BLaER1 treated with 17β-estradiol and CSF1 and Interleukin-3, amounts not matched to agents 10 nM and 100 nM (cell line): Measurements from ENCODE around the gene PROM1.

Source experiments
- H3K27ac ChIP-seq, 11 experiments: shearing (Covaris generic); formaldehyde crosslinking; 2 replicates each; pipeline ENCODE4 v1.8.1; 2022
- H3K27me3 ChIP-seq, 11 experiments: shearing (Covaris generic); formaldehyde crosslinking; 2 replicates each; pipeline ENCODE4 v1.8.1; 2022
- H3K36me3 ChIP-seq, 11 experiments: shearing (Covaris generic); formaldehyde crosslinking; 2 replicates each; pipeline ENCODE4 v1.8.1; 2022
- H3K4me1 ChIP-seq, 10 experiments: shearing (Covaris generic); formaldehyde crosslinking; 2 replicates each; pipeline ENCODE4 v1.8.1; 2022
- H3K4me2 ChIP-seq, 11 experiments: shearing (Covaris generic); formaldehyde crosslinking; 2 replicates each; pipeline ENCODE4 v1.8.1; 2022
- H3K4me3 ChIP-seq, 10 experiments: shearing (Covaris generic); formaldehyde crosslinking; 2 replicates each; pipeline ENCODE4 v1.8.1; 2022
- H3K9ac ChIP-seq, 11 experiments: shearing (Covaris generic); formaldehyde crosslinking; 2 replicates each; pipeline ENCODE4 v1.8.1; 2022
- H3K9me3 ChIP-seq, 11 experiments: shearing (Covaris generic); formaldehyde crosslinking; replicated peaks in 1 of 11; 2 replicates each; pipeline ENCODE4 v1.8.1; 2022
- H4K20me1 ChIP-seq, 11 experiments: shearing (Covaris generic); formaldehyde crosslinking; 2 replicates each; pipeline ENCODE4 v1.8.1; 2022
- Cebpa-rat ChIP-seq, 11 experiments: shearing (Covaris generic); IDR thresholded peaks; 2 replicates each; pipeline ENCODE4 v1.8.1; 2022

Gene PROM1

DNA sequence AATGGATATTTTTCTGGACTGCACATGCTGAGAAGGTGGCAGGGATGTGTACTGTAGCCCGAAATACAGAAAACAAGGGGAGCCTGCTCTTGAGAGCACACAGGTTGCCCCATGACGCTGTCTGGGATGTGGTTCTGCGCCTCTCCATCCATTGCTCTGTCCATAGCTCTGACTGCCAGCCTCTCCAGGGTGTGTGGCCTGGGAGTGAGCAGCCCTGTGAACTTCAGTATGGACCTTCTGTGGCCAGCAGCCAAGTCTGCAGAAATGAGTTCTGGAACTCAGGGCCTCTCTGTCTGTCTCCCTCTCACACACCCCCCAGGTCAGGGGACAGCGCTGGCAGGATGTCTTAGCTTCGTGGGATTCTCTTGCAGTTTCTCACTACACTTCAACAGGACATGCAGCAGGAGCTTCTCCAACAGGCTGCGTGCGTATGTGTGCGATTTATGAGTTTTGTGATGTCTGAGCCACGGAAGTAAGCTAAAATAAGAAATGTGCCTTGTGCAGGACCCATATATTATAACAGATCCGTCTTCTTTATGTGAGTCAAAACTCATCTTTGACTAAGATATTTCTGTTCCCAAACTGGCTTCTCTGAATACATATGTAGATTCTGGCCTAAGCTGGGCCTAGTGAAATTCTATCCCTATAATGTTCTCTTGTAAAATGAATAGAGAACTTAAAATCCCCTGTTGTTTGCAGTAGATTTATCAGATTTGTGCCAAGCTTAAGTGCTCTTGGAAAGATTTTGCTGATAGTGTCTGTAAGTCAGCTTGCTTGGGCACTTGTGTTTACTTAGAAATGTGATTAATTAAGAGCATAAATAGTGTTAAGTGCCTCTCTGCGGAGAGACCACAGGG, 40.0 kb downstream of the PROM1 start:
- no peaks in the 10 kb centered on the region for H3K27me3 ChIP-seq
- no peak overlapping the region for H3K9ac ChIP-seq
- TF ChIP-seq Cebpa-rat (IDR thresholded peaks at IDR 0.05), result no peak
- H3K27ac ChIP-seq, result no peak overlapping the region
- no peak overlapping the region for H3K4me3 ChIP-seq
- no peaks in the 10 kb centered on the region for H3K9me3 ChIP-seq
- H4K20me1 ChIP-seq, result no peaks in the 10 kb centered on the region
- no peaks in the 10 kb centered on the region for H3K36me3 ChIP-seq
- no peak overlapping the region for H3K4me2 ChIP-seq
- no peaks in the 10 kb centered on the region for H3K4me1 ChIP-seq

DNA sequence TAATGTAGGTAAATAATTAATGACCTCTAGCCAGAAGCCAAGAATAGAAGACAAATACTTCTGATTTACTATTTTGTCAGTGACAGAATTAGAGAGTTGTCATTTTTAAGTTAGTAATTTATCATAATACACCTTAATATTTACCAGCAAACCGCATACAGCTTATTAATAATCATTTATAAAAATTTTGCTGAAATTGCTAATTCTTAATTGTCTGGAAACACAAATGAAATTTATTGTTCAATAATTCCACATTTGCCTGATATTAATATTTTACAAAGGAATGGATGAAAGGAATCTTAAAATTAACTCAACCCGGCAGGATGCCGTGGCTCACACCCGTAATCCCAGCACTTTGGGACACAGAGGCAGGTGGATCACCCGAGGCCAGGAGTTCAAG, 44.7 kb downstream of the PROM1 start:
- Histone ChIP-seq H4K20me1 (no peaks in the 10 kb centered on the region), H3K4me1 (peaks cover 0 to 25% (median 17%) of the 10 kb centered on the region in 10 experiments; a peak in 9 of 20 replicates), H3K36me3 (no peaks in the 10 kb centered on the region), H3K27me3 (no peaks in the 10 kb centered on the region), H3K4me3 (no peak overlapping the region), H3K27ac (no peak overlapping the region), H3K9me3 (peaks cover 0 to 14% (median 0%) of the 10 kb centered on the region in 11 experiments; a peak in 4 of 22 replicates), H3K4me2 (no peak overlapping the region), H3K9ac (no peak overlapping the region)
- no peak for TF ChIP-seq Cebpa-rat (IDR thresholded peaks at IDR 0.05)

DNA sequence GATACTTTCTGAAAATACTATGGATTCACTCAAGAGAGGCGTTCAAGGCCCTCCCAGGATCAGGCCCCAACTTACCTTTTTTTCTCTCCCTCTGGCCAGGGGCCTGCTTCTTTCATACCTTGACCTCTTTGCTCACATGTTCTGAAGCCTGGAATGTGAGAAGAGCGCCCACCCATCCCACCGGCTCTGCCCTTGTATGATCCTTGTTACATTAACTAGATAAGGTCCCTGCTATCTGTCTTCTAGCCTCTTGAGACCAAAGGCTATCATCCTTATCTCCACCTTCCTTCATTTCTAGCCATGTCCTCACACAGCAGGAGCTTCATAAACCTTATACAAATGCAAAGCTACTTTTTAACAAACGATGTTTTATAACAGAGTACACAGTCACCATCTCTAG, 45.9 kb downstream of the PROM1 start:
- no peak for TF ChIP-seq Cebpa-rat (IDR thresholded peaks at IDR 0.05)
- H3K9me3 ChIP-seq, result peaks cover 0 to 14% (median 0%) of the 10 kb centered on the region in 11 experiments; a peak in 4 of 22 replicates
- no peak overlapping the region for H3K27ac ChIP-seq
- peaks cover 3 to 37% (median 28%) of the 10 kb centered on the region in 10 experiments; a peak in 19 of 20 replicates for H3K4me1 ChIP-seq
- H3K27me3 ChIP-seq, result no peaks in the 10 kb centered on the region
- no peak overlapping the region for H3K9ac ChIP-seq
- H4K20me1 ChIP-seq, result no peaks in the 10 kb centered on the region
- H3K4me2 ChIP-seq, result peak overlapping the region in 5 of 11 experiments; percentile 19 to 46 (median 31); a peak in 9 of 22 replicates
- no peak overlapping the region for H3K4me3 ChIP-seq
- H3K36me3 ChIP-seq, result no peaks in the 10 kb centered on the region

DNA sequence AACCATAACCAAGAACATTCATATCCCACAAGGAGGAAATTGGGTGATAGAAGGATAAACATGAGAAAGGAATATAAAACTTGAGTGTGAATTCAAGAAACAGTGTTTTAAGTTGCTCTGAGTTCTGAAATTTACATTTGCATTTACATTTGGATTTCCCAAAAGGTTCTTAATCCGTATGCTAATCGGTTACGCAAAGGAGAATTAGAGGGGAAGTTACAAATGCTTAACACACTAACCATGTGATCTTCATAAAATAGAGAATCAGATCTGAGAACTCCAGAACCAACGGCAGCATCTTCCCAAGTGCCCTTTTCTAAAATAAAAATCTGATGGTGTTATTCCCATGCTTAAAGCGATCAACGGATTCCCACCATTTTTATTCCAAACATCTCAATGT, 48.0 kb downstream of the PROM1 start:
- Histone ChIP-seq H3K27ac (no peak overlapping the region), H3K9me3 (peaks cover 0 to 14% (median 0%) of the 10 kb centered on the region in 11 experiments; a peak in 4 of 22 replicates), H3K4me2 (peak overlapping the region in 1 of 11 experiments; percentile 9; a peak in 1 of 22 replicates), H3K4me1 (peaks cover 21 to 58% (median 49%) of the 10 kb centered on the region in 10 experiments), H3K9ac (no peak overlapping the region), H4K20me1 (no peaks in the 10 kb centered on the region), H3K36me3 (no peaks in the 10 kb centered on the region), H3K4me3 (no peak overlapping the region), H3K27me3 (no peaks in the 10 kb centered on the region)
- no peak for TF ChIP-seq Cebpa-rat (IDR thresholded peaks at IDR 0.05)

DNA sequence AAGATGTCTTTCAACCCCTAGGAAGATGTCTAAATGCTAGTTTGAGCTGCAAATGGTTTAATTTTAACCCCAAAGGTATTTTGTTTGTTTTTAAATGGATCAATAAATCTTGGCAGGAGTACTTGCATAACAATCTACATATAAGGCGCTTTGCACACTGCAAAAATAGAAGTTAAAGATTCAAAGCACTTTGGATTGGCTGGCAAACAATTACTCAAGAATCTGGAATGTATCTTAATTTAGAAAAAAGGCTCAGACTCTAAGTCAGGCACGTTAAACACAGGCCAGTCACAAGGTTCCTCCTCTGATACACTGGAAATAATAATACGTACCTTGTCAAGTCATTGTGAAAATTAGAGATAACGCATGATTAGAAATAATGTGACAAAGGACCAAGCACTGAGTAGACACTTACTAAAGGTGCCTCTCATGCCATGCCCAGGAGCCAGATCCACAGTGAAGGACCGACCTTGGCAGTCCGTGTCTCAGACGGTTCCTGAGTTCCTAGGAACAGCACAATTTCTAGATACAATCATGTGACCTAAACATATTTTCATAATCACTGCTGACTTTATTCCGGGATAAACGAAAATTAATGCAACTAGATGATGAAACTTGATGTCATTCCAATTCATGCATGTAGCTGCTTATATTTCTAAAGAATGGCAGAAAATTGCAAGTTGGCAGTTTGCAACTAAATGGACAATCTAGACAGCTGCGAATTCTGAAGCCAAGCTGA, 49.6 kb downstream of the PROM1 start:
- TF ChIP-seq Cebpa-rat (IDR thresholded peaks at IDR 0.05), result no peak
- Histone ChIP-seq H3K9me3 (peaks cover 0 to 14% (median 0%) of the 10 kb centered on the region in 11 experiments; a peak in 4 of 22 replicates), H3K9ac (no peak overlapping the region), H3K4me2 (peak overlapping the region in 6 of 11 experiments; percentile 65 to 84 (median 79); a peak in 7 of 22 replicates), H3K27ac (no peak overlapping the region), H4K20me1 (no peaks in the 10 kb centered on the region), H3K36me3 (no peaks in the 10 kb centered on the region), H3K4me1 (peaks cover 21 to 71% (median 59%) of the 10 kb centered on the region in 10 experiments), H3K4me3 (no peak overlapping the region), H3K27me3 (no peaks in the 10 kb centered on the region)

DNA sequence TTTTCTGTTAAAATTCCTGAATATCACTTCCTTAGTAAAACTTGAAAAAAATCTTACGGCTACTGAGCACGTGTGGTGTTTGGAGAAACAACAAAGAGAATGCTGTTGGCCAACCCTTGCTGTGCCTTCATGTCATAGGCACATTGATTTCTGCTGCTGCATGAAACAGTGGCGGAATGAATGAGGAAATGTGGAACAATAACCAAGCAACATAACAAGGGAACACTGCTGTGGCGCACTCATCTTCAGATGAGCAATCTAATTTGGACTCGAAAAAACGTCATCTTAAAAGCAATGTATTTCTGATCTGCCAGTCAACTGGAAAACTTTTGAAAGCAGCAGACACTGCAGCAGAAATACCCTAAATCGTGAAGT, 51.4 kb downstream of the PROM1 start:
- Histone ChIP-seq H3K4me2 (peak overlapping the region; percentile 59 to 84 (median 76)), H3K4me3 (peak overlapping the region in 1 of 10 experiments; percentile 4; a peak in 1 of 20 replicates), H3K9me3 (peaks cover 0 to 14% (median 0%) of the 10 kb centered on the region in 11 experiments; a peak in 4 of 22 replicates), H3K27me3 (no peaks in the 10 kb centered on the region), H3K4me1 (peaks cover 21 to 66% (median 54%) of the 10 kb centered on the region in 10 experiments), H3K9ac (peak overlapping the region in 5 of 11 experiments; percentile 14 to 42 (median 34); a peak in 6 of 22 replicates), H3K36me3 (no peaks in the 10 kb centered on the region), H3K27ac (peak overlapping the region in 10 of 11 experiments; percentile 7 to 69 (median 60); a peak in 18 of 22 replicates), H4K20me1 (no peaks in the 10 kb centered on the region)
- peak in 3 of 11 experiments; percentile 14 to 67 (median 66); a peak in 4 of 22 replicates for TF ChIP-seq Cebpa-rat (IDR thresholded peaks at IDR 0.05)

DNA sequence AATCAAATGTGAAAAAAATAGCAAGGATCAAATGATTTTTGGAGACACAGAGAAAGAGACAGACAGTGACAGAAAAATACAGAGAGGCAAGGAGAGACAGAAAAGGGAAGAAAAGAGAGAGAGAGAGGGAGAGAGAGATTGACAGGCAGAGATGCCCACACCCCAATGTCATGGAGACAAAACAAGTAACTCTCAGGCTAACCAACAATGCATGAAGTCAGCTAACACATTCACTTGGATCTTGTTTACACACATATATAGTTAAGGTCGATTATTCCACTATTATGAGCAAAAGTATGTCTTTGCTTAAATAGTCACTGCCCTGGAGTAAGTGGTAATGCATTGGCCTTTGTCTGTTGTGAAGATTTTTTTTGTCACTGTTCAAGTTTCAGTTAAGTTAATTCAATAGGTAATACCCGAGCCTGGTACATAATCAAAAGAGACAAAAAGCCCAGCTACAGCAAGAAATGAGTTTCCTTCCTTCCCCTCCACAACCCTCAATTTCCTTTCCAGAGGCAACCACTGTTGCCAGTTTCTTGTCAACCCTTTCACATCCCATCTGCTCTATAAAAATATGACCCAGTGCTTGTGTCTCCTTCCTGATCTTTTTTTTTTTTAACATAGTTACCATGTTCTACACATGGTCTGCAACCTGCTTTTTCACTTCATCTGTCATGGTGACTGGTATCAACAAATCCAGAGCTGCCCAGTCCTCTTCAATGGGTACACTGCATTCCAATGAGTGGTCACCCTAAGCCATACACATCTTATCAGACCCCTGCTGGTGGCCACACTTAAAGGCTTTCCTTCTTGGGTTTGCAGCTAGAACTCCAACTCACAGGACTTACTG, 52.1 kb downstream of the PROM1 start:
- Histone ChIP-seq H3K4me2 (peak overlapping the region; percentile 59 to 84 (median 76)), H3K27ac (peak overlapping the region in 10 of 11 experiments; percentile 7 to 69 (median 60); a peak in 18 of 22 replicates), H3K9me3 (peaks cover 0 to 12% (median 0%) of the 10 kb centered on the region in 11 experiments; a peak in 4 of 22 replicates), H3K4me1 (peaks cover 21 to 60% (median 48%) of the 10 kb centered on the region in 10 experiments), H3K27me3 (no peaks in the 10 kb centered on the region), H3K36me3 (no peaks in the 10 kb centered on the region), H3K4me3 (peak overlapping the region in 1 of 10 experiments; percentile 4; a peak in 3 of 20 replicates), H3K9ac (peak overlapping the region in 7 of 11 experiments; percentile 7 to 42 (median 34); a peak in 8 of 22 replicates), H4K20me1 (no peaks in the 10 kb centered on the region)
- TF ChIP-seq Cebpa-rat (IDR thresholded peaks at IDR 0.05), result no peak

DNA sequence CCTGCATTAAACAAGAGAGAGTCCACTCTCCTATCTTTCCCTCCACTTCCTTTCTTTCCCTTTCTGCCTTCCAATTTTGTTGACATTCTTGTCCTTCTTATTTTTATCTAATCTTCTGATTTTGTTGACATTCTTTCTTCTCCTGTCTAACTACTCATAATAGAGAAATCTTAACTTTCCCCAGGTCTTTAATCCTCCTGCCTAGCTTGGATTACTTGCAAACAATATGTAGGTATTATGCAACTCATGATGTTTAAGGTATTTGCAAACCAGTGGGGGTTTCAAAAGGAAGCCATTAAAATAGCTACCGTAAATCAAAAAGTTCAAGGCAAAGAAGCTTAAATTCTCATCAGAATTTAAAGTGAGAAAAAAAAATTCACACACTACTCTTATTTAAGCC, 53.9 kb downstream of the PROM1 start:
- no peaks in the 10 kb centered on the region for H4K20me1 ChIP-seq
- H3K4me2 ChIP-seq, result peak overlapping the region in 6 of 11 experiments; percentile 1 to 34 (median 23); a peak in 7 of 22 replicates
- no peaks in the 10 kb centered on the region for H3K9me3 ChIP-seq
- peak in 1 of 11 experiments; percentile 24; a peak in 1 of 22 replicates for TF ChIP-seq Cebpa-rat (IDR thresholded peaks at IDR 0.05)
- no peak overlapping the region for H3K9ac ChIP-seq
- H3K36me3 ChIP-seq, result no peaks in the 10 kb centered on the region
- H3K4me3 ChIP-seq, result no peak overlapping the region
- peaks cover 21 to 54% (median 42%) of the 10 kb centered on the region in 10 experiments for H3K4me1 ChIP-seq
- H3K27ac ChIP-seq, result no peak overlapping the region
- H3K27me3 ChIP-seq, result no peaks in the 10 kb centered on the region
